ENCODE measurements around the gene ZNF74. TPM values are rescaled to one million over a fixed set of nuclear protein-coding genes. Genes with fewer than 3 reads are reported as not detected.
"Not testable (repeated sequence)": the region's sequence is repeated elsewhere in the genome, so short reads cannot be mapped to it uniquely, and the experiment has no call there.

Gene ZNF74
- total RNA-seq, 1 experiment from 2014 or later, result 22.1 TPM

GRCh38 chr22:20413217-20414058 is 19.5 kb downstream of the ZNF74 start:
- DNase-seq (ENCODE audit: low spot score), result no peak
- in situ Hi-C loops (cut with HindIII; ENCODE audit: low sequenced_read_pairs), result no loop called here

GRCh38 chr22:20414059-20414440 is 20.1 kb downstream of the ZNF74 start:
- in situ Hi-C loops (cut with HindIII; ENCODE audit: low sequenced_read_pairs), result no loop called here

GRCh38 chr22:20414450-20414849 is 20.5 kb downstream of the ZNF74 start:
- in situ Hi-C loops (cut with HindIII; ENCODE audit: low sequenced_read_pairs), result no loop called here
- DNase-seq (ENCODE audit: low spot score), result no peak

More at GRCh38 chr22:20414059-20414440, 20.1 kb downstream of the ZNF74 start:
- no peak for DNase-seq (ENCODE audit: low spot score)

- in situ Hi-C loops (cut with HindIII; ENCODE audit: low sequenced_read_pairs); DNase-seq (ENCODE audit: low spot score): not testable (repeated sequence)
Observed at GRCh38 chr22:20415241-20415640, 21.3 kb downstream of the ZNF74 start.

GRCh38 chr22:20415699-20416098 is 21.7 kb downstream of the ZNF74 start:
- in situ Hi-C loops (cut with HindIII; ENCODE audit: low sequenced_read_pairs); DNase-seq (ENCODE audit: low spot score): not testable (repeated sequence)

GRCh38 chr22:20418211-20418788 is 24.3 kb downstream of the ZNF74 start:
- DNase-seq (ENCODE audit: low spot score), result peak; percentile 86
- in situ Hi-C loops (cut with HindIII; ENCODE audit: low sequenced_read_pairs), result no loop called here

GRCh38 chr22:20419664-20419951 is 25.7 kb downstream of the ZNF74 start:
- in situ Hi-C loops (cut with HindIII; ENCODE audit: low sequenced_read_pairs), result no loop called here

GRCh38 chr22:20420157-20420842 is 26.3 kb downstream of the ZNF74 start:
- in situ Hi-C loops (cut with HindIII; ENCODE audit: low sequenced_read_pairs), result no loop called here

More at GRCh38 chr22:20419664-20419951, 25.7 kb downstream of the ZNF74 start:
- no peak for DNase-seq (ENCODE audit: low spot score)

GRCh38 chr22:20421507-20421874 is 27.5 kb downstream of the ZNF74 start:
- in situ Hi-C loops (cut with HindIII; ENCODE audit: low sequenced_read_pairs), result no loop called here
- DNase-seq (ENCODE audit: low spot score), result no peak

More at GRCh38 chr22:20420157-20420842, 26.3 kb downstream of the ZNF74 start:
- DNase-seq (ENCODE audit: low spot score), result no peak

GRCh38 chr22:20422271-20423007 is 28.5 kb downstream of the ZNF74 start:
- in situ Hi-C loops (cut with HindIII; ENCODE audit: low sequenced_read_pairs), result no loop called here
- no peak for DNase-seq (ENCODE audit: low spot score)

GRCh38 chr22:20423008-20423905 is 29.3 kb downstream of the ZNF74 start:
- DNase-seq (ENCODE audit: low spot score), result no peak
- in situ Hi-C loops (cut with HindIII; ENCODE audit: low sequenced_read_pairs), result no loop called here

- no peak for DNase-seq (ENCODE audit: low spot score)
- in situ Hi-C loops (cut with HindIII; ENCODE audit: low sequenced_read_pairs), result no loop called here
Observed at GRCh38 chr22:20423906-20424551, 30.1 kb downstream of the ZNF74 start.

- DNase-seq (ENCODE audit: low spot score), result no peak
- in situ Hi-C loops (cut with HindIII; ENCODE audit: low sequenced_read_pairs), result no loop called here
Observed at GRCh38 chr22:20424568-20424931, 30.6 kb downstream of the ZNF74 start.

GRCh38 chr22:20424932-20425565 is 31.1 kb downstream of the ZNF74 start:
- peak; percentile 54 for DNase-seq (ENCODE audit: low spot score)
- in situ Hi-C loops (cut with HindIII; ENCODE audit: low sequenced_read_pairs), result no loop called here

GRCh38 chr22:20425566-20426258 is 31.8 kb downstream of the ZNF74 start:
- DNase-seq (ENCODE audit: low spot score), result no peak

GRCh38 chr22:20426259-20426615 is 32.3 kb downstream of the ZNF74 start:
- in situ Hi-C loops (cut with HindIII; ENCODE audit: low sequenced_read_pairs), result no loop called here
- DNase-seq (ENCODE audit: low spot score), result no peak

More at GRCh38 chr22:20425566-20426258, 31.8 kb downstream of the ZNF74 start:
- in situ Hi-C loops (cut with HindIII; ENCODE audit: low sequenced_read_pairs), result no loop called here

Data from G401 (cell line).